Amygdala (tissue), 56 donors: ENCODE measurements around the gene ABTB1.
"Not testable (repeated sequence)": the region's sequence is repeated elsewhere in the genome, so short reads cannot be mapped to it uniquely, and the experiment has no call there.

Experiments used
- DNase-seq, 56 donors: peaks; one replicate each; lab custom pipeline; 2025; lab: John Stamatoyannopoulos, UW

ABTB1 gene

GRCh38 chr3:127699416-127700300, 26.9 kb downstream of the ABTB1 start:
- DNase-seq: no peak

- no peak for DNase-seq
Measured at GRCh38 chr3:127700406-127700805, 27.7 kb downstream of the ABTB1 start.

DNA sequence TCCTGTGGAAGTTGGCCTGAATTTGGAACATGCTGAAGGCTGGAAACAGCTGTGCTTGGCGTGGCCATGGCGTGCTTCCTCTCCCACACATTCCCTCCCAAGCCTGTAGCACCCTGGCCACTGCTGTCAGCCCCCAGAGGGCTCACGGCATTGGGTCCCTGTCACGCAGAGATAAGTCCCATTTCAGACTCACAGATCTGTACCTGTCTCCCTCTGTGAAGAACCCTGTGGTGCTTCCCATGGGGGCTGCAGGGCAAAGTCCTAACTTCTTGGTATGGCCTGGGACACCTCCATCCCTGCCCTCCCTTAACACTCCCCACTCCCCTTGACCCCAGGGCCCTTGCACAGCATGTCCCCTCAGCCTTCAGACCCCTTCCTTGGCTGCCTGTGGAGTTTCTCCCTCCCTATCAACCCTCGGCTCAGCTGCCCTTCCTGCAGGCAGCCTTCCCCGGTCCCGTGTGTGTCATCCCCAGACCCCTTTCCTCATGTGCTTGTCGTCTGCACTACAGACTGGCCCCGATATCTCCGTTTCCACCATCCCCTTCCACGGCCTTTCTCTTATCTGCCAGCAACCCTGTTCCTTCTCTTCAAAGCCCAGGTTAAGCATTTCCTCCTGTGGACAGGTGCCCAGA, 28.6 kb downstream of the ABTB1 start:
- no peak for DNase-seq

GRCh38 chr3:127702151-127702578, 29.4 kb downstream of the ABTB1 start:
- DNase-seq: no peak

- not testable (repeated sequence) for DNase-seq
Measured at GRCh38 chr3:127704840-127705239, 32.1 kb downstream of the ABTB1 start.

DNA sequence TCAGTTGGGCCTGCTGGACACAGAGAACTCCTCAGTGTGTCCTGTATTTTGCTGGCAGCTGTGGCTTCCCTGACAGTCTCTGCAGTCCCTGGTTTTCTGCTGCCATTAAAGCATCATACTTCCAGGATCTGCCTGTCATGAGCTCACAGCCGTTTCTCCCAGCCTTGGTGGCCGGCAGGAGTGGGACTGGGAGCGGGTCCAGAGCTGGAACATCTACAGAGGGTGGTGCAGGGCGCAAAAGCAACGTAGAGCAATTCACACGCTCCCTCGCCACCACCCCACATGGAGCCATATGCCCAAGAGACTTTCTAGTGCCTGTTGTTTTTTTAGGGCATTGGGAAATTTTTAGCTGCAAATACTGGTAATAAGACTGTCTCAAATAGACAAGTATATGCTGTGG, 33.6 kb downstream of the ABTB1 start:
- peak in 1 of 56 donors; percentile 30 for DNase-seq

GRCh38 chr3:127706785-127707351, 34.1 kb downstream of the ABTB1 start:
- DNase-seq: no peak

DNA sequence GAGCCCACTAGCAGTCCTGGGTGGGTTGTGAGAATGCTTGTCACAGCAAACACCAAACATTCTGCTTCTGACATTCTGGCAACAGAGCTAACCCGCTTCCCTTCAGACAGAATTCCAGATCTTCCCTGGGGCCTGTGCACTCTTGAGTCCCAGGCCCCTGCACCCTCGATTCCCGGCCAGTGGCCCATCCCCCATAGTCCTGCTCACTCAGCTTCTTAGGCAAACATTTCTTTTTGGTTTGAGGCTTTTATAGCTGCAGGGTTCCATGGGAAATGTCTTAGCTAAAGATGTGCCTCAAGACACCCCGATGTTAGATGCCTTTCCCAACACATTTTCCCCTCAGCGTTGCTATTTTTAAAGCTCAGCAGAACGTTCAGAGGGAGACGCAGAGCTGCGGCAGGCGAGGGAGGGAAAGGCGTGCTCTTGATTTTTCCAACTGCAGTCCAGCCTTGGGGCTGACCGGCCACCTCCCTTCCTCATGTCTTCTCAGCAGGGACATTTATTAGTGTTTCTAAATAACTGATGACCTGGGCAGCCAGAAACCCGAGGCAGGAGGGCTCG, 35.2 kb downstream of the ABTB1 start:
- DNase-seq: no peak

DNA sequence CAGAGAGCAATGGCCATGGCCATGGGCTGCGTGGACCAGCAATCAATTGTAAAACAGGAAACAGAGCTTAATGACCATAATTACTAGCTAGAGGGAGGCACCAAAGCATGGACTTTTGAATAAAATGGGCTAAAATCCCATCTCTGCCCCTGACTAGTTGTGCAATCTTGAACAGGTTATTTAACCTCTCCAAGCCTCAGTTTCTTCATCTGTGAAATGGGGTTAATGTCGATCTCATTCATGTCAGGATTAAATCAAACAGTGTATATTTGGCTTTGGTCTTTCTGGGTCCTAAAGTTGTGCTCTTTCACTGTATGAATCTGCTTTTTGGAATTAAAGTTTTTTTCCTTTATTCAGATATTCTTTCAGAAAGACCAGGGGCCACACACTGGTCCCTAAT, 36.1 kb downstream of the ABTB1 start:
- DNase-seq: no peak

DNA sequence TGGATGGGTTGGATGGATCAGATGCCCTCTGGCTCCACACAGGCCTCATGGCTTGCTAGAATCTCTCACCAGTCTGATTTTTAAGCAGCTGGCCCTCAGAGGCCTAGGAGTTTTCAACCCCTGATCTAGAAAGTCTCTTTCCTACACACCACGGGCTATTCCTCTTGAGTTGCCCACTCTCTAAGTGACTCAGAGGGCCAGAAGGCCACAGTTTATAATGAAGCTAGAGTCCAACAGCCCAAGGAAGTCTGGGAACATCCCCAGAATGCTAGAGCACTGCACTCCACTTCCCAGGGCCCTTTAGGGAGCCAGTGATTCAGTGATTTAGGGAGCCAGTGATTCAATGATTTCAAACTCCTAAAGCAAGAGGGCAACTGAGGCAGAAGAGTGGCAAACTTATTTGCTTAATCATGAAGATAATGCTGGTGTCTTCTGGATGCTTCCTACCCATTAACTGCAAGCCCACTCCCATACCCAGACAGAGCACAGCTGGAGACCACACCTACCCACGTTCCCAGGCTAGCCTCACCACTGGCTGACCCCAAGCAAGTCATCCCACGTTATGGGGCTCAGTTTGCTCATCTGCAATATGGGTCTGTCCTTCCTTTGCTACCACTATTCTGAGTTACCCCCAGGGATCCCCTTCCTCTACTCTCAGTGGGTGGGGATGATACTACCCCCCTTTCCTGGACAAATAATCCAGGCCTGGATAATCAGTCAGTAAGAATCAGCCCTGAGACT, 36.7 kb downstream of the ABTB1 start:
- DNase-seq: no peak

DNA sequence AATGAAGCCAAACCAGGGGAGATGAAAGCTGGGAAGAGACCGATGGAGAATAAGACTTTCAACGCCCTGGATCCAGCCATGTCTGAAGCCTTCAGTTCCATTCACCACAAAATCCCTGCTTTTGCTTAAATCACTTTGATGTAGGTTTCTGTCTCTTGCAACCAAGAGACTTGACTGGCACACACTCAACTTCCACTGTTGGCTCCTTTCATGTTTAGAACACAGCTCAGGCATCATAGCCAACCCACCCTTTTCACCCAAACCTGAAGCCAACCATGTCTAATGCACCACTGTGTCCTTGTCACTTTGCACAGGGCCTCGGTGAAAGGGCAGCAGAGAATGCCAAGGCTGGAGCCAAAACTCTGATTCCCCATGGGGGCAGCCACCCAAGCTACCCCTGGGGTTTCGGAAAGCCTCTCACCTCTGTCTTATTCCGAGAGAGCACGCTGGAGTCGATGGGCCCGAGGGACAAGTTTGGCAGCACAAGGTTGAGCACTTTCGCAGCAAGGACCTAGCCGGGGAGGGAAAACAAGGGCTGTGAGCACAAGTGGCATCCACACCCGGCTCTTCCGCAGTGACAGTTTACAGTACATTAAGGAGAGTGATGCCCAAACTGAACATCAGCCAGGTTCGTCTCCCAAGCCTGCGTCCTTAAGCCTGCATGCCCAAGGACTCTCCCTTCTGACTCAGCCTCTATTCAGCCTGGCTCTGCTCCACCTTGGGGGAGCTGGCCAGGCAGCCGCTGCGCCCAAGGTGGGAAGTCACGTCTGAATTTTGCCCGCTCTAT, 37.6 kb downstream of the ABTB1 start:
- no peak for DNase-seq

DNA sequence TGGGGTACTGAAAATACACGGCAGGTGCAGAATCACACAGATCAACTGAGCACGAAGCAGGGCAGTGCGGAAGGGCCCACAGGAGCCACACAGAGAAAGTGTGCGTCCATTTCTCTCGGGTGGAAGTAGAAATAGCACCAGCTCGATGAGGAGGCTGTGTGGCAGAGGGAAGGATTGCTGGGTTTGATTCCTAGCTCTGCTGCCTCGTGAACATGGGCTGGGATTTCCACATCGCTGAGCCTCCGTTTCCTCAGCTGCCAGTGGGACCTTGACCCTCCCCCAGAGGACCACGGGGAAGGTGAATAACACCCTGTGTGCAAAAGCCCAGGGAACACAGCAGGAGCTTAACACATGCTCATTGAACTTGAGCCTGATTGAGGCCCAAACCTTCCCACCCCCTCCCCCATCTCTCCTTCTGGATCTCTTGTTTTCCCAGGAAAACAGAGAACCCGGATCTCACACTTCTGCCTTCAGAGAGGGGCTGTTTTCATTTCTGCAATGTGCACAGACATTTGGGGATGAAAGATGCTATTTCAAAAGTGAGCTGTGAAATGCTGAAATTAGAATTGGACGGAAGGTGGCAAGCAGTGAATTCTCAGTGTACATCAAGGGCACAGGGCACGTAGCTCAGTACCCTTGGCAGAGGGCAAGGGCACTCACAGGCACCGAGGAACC, 38.4 kb downstream of the ABTB1 start:
- no peak for DNase-seq

- no peak for DNase-seq
Measured at GRCh38 chr3:127711896-127712295, 39.1 kb downstream of the ABTB1 start.

DNA sequence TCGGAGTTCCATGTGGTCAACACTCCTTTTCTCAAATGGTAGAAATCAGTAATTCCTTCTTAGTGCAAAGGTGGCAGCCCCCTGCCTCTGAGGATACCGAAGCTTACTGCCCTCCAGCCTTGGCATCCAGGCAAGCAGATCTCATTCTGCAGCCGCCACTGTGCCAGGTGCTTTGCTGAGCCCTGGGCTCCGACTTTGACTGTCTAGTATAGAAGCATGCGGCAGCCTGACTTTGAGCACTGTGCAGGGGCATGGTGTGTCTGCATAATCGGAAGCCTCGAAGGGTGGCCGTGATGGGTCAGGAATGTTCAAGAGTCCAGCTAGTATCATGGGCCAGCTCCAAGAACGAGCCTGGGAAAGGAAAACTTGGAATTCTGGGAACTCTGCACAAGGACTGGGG, 39.7 kb downstream of the ABTB1 start:
- DNase-seq: no peak

DNA sequence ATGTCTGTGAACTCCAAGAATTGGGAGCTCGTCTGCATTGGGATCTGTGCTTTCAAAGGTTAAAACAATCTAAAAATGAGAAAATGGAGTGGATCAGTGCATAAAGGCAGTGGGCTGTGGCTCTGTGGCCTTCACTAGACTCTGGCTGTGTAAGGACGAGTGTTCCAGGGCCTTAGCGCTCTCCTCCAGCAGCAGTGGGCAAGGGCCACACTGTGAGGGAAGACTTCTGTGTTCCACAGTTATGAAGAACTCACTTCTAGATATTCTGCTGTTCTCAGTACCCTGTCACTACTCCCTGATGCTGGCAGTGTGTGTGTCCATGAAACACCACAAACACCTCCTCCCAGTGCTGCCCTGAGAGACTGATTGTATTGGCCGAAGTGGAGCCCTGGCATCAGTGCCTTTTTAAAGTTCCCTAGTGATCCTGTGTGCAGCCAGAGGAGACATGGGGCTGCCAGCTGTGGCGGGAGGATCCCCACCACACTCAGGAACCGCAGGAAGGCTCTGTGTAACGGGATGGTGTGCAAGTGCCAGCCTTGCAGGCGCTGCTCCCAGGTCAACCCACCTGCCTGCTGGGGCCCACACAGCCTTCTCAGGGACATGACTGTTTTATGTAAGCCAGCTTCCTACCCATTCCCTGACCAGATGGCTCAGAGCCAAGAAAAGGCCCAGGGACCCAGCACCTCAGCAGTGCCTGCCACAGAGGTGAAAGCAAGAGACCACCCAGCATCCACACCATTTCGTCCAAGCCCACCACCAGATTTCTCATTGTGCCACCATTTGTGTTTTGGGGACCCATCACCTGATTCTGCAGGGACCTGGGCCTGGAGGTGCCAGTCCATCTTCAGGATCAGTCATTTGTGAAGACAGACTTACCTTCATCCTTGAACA, 40.4 kb downstream of the ABTB1 start:
- DNase-seq: no peak

DNA sequence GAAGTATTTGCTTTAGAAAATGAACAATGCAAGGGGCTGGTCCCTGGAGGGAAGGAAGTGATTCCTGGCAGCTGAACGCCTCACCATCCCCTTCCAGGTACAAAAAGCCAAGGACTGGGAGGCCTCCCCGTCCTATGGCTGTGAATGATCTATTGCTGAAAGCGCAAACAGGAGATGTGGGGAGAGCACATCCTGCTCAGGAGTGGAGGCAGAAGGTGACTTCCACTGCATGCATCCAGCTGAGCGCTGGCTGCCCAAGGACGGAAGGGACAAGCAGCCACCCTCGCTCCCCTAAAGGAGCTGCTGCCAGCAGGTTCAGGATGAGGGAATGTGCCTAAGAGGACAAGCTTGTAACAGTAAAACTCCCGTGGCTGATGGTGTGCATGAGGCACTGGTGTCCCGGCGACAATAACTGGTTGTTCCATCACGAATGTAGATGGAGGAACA, 41.4 kb downstream of the ABTB1 start:
- DNase-seq: no peak

DNA sequence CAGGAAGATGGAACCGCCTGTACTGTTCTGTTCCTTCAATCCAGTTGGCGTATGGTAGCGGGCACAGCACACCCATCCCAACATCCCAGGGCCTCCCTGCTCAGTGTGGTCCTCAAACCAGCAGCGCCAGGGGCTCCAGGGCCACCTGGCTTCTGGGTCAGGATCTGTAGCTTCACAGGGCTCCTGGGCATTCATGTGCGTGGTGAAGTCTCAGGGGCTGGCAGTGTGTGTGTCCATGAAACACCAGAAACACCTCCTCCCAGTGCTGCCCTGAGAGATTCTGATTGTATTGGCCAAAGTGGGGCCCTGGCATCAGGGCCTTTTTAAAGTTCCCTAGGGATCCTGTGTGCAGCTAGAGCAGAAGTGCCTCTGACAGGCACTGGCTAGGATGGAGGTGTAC, 42.1 kb downstream of the ABTB1 start:
- no peak for DNase-seq

DNA sequence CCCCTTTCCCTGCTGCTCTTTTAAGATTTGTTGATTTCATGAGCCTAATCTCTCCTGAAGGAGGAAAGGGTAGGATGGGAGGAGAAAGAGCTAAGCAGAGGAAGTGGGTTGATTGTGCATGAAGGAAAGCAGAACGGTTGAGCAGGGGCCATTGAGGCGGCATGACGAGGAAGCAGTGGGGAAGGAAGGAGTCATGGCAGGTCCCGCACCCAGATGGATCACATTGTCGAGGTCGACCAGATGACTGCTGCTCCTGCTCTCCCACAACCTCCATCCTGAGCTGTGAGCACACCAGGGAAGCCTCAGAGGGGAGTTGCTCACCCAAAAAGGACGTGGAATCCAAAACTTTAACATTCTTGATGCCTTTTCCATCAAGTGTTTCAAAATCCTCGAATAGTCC, 42.8 kb downstream of the ABTB1 start:
- no peak for DNase-seq
